BLaER1 treated with 17β-estradiol and CSF1 and Interleukin-3, amounts not matched to agents 10 nM and 100 nM (cell line): ENCODE data around the gene NELFCD.

Source experiments
- H3K27ac ChIP-seq, 11 experiments: shearing (Covaris generic); formaldehyde crosslinking; 2 replicates each; pipeline ENCODE4 v1.8.1; 2022
- H3K27me3 ChIP-seq, 11 experiments: shearing (Covaris generic); formaldehyde crosslinking; 2 replicates each; pipeline ENCODE4 v1.8.1; 2022
- H3K36me3 ChIP-seq, 11 experiments: shearing (Covaris generic); formaldehyde crosslinking; 2 replicates each; pipeline ENCODE4 v1.8.1; 2022
- H3K4me1 ChIP-seq, 10 experiments: shearing (Covaris generic); formaldehyde crosslinking; 2 replicates each; pipeline ENCODE4 v1.8.1; 2022
- H3K4me2 ChIP-seq, 11 experiments: shearing (Covaris generic); formaldehyde crosslinking; 2 replicates each; pipeline ENCODE4 v1.8.1; 2022
- H3K4me3 ChIP-seq, 10 experiments: shearing (Covaris generic); formaldehyde crosslinking; 2 replicates each; pipeline ENCODE4 v1.8.1; 2022
- H3K9ac ChIP-seq, 11 experiments: shearing (Covaris generic); formaldehyde crosslinking; 2 replicates each; pipeline ENCODE4 v1.8.1; 2022
- H3K9me3 ChIP-seq, 11 experiments: shearing (Covaris generic); formaldehyde crosslinking; replicated peaks in 1 of 11; 2 replicates each; pipeline ENCODE4 v1.8.1; 2022
- H4K20me1 ChIP-seq, 11 experiments: shearing (Covaris generic); formaldehyde crosslinking; 2 replicates each; pipeline ENCODE4 v1.8.1; 2022
- Cebpa-rat ChIP-seq, 11 experiments: shearing (Covaris generic); IDR thresholded peaks; 2 replicates each; pipeline ENCODE4 v1.8.1; 2022

Gene NELFCD

DNA sequence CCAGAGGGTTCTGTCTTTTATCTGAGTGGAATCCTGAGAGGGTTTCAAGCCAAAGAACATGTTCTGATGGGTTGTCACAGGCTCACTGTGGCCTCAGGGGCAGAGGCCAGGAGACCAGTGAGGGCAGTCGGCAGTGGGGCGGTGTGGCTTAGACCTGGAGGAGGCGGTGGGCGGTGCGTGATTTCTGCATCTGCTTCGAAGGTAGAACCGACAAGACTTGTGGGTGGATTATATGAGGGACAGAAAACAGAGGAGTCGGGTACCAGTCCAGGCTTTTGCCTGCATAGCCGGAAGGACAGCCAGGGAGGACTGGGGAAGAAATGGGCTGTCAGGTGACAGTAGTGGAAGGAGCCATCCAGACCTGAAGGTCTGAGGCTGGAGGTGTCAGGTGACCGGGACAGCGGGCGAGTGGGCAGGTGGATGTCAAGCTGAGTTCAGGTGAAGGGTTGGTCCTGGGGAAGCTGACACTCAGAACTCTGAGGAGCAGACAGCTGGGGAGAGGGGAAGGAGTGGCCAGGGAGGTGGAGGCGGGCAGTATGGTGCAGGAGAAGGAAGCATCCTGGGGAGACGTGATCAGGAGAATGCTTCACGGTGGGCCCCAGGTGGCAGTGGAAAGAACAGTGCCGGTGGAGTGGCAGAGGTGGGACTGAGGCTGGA, 22.9 kb downstream of the NELFCD start:
- peaks cover 0 to 59% (median 28%) of the 10 kb centered on the region in 11 experiments; a peak in 16 of 22 replicates for H4K20me1 ChIP-seq
- peak overlapping the region in 9 of 11 experiments; percentile 37 to 98 (median 85); a peak in 14 of 22 replicates for H3K27ac ChIP-seq
- H3K27me3 ChIP-seq = peaks cover 0 to 22% (median 15%) of the 10 kb centered on the region in 11 experiments; a peak in 16 of 22 replicates
- H3K4me3 ChIP-seq = peak overlapping the region in 5 of 10 experiments; percentile 65 to 78 (median 73); a peak in 9 of 20 replicates
- H3K36me3 ChIP-seq = peaks cover 0 to 54% (median 5%) of the 10 kb centered on the region in 11 experiments; a peak in 11 of 22 replicates
- peak overlapping the region; percentile 95 to 100 (median 97) for H3K4me2 ChIP-seq
- peaks cover 57 to 75% (median 63%) of the 10 kb centered on the region in 10 experiments for H3K4me1 ChIP-seq
- no peaks in the 10 kb centered on the region for H3K9me3 ChIP-seq
- no peak for TF ChIP-seq Cebpa-rat (IDR thresholded peaks at IDR 0.05)
- peak overlapping the region in 9 of 11 experiments; percentile 10 to 98 (median 82); a peak in 12 of 22 replicates for H3K9ac ChIP-seq

DNA sequence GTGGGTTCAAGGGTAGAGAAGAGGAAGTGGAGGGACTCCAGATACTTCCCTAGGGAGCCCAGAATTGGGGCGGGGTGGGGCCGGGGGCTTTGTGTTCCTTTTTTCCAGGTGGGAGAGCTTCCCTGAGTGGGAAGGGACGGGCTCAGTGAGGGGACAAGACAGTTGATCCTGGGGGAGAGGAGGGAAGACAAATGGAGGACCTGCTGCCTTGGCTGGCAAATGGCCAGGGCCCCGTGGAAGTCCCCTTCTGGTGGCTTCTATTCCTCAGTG, 23.4 kb downstream of the NELFCD start:
- Histone ChIP-seq H4K20me1 (peaks cover 0 to 55% (median 28%) of the 10 kb centered on the region in 11 experiments; a peak in 16 of 22 replicates), H3K4me2 (peak overlapping the region; percentile 95 to 100 (median 97)), H3K27me3 (peaks cover 0 to 22% (median 15%) of the 10 kb centered on the region in 11 experiments; a peak in 16 of 22 replicates), H3K9ac (peak overlapping the region in 10 of 11 experiments; percentile 2 to 98 (median 82); a peak in 15 of 22 replicates), H3K4me3 (peak overlapping the region in 7 of 10 experiments; percentile 12 to 78 (median 70); a peak in 11 of 20 replicates), H3K9me3 (no peaks in the 10 kb centered on the region), H3K27ac (peak overlapping the region in 9 of 11 experiments; percentile 37 to 98 (median 85); a peak in 16 of 22 replicates), H3K4me1 (peaks cover 57 to 79% (median 66%) of the 10 kb centered on the region in 10 experiments), H3K36me3 (peaks cover 0 to 49% (median under 1%) of the 10 kb centered on the region in 11 experiments; a peak in 11 of 22 replicates)
- no peak for TF ChIP-seq Cebpa-rat (IDR thresholded peaks at IDR 0.05)

DNA sequence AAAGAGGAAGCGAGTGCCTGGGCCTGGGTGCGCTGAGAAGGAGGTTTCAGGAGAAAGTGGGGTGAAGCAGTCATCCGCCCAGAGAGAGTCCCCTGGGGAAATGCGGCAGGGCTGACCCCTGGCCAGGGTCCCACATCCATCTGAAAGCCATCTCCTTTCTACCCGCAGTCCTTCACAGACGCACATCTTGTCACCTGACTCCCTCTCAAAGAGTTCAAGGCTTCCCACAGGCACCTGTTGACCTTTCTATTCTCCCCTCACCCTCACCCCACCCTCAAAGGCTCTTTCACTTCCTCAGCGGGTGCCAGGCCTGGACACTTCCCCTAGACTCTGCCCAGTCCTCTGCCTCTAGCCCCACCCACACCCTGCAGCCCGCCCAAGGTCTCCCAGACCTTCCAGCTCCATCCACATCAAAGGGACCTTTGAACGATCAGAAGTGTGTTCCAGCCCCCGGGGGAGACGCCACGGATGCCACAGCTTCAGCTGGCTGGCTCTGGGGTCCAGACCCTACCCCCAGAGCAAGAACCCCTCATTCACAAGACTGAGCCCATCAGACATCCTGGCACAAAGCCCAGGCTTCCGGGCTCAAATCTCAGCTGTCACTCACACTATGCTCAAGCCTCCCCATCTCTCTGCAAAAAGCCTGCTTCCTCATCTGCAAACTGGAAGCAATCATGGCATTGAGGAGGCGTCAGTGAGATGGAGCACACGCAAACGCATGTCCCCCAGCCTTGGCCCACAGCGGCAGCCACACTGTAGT, 23.9 kb downstream of the NELFCD start:
- peak overlapping the region in 8 of 10 experiments; percentile 2 to 78 (median 68); a peak in 13 of 20 replicates for H3K4me3 ChIP-seq
- H3K27ac ChIP-seq = peak overlapping the region in 10 of 11 experiments; percentile 6 to 99 (median 88); a peak in 17 of 22 replicates
- peaks cover 0 to 22% (median 15%) of the 10 kb centered on the region in 11 experiments; a peak in 16 of 22 replicates for H3K27me3 ChIP-seq
- H4K20me1 ChIP-seq = peaks cover 0 to 50% (median 28%) of the 10 kb centered on the region in 11 experiments; a peak in 16 of 22 replicates
- H3K4me1 ChIP-seq = peaks cover 57 to 85% (median 66%) of the 10 kb centered on the region in 10 experiments
- TF ChIP-seq Cebpa-rat (IDR thresholded peaks at IDR 0.05) = no peak
- peak overlapping the region in 10 of 11 experiments; percentile 10 to 98 (median 82); a peak in 15 of 22 replicates for H3K9ac ChIP-seq
- no peaks in the 10 kb centered on the region for H3K9me3 ChIP-seq
- H3K36me3 ChIP-seq = peaks cover 0 to 44% (median 0%) of the 10 kb centered on the region in 11 experiments; a peak in 10 of 22 replicates
- peak overlapping the region; percentile 95 to 100 (median 97) for H3K4me2 ChIP-seq

DNA sequence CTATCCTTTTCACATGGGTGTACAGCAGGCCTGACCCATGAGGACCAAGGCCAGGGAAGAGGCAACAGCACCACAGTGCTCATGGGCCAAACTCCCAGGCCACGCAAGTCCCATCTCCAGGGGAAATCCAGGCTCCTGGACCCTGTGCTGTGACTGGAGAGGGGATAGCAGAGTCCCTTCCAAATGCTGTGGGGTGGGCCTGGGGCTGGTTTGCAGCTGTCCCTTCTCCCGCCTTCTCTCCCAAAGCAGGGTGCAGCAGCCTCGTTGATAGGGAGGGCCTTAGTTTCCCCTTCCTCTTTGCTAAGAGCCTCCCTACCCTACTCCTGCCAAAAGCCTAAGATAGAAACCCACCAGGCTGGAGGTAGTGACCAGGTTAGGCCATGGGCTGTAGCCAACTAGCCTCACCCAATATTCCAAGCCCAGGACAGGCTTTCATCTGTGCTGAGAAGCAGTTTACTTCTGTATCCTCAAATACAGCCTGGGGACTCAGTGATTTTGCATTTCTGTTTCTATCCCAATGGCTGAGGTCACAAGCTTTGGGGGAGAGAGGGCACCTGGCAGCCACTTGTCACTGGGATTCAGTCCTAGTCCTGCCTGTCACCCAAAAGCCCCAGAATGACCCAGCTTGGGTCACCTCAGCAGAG, 24.6 kb downstream of the NELFCD start:
- H3K9ac ChIP-seq = peak overlapping the region; percentile 74 to 98 (median 82); a peak in 20 of 22 replicates
- peaks cover 0 to 43% (median 28%) of the 10 kb centered on the region in 11 experiments; a peak in 16 of 22 replicates for H4K20me1 ChIP-seq
- peaks cover 0 to 37% (median 0%) of the 10 kb centered on the region in 11 experiments; a peak in 10 of 22 replicates for H3K36me3 ChIP-seq
- H3K4me1 ChIP-seq = peaks cover 57 to 92% (median 66%) of the 10 kb centered on the region in 10 experiments
- peak overlapping the region; percentile 55 to 78 (median 64); a peak in 16 of 20 replicates for H3K4me3 ChIP-seq
- peak overlapping the region; percentile 95 to 100 (median 97) for H3K4me2 ChIP-seq
- peak overlapping the region in 9 of 11 experiments; percentile 72 to 99 (median 92); a peak in 16 of 22 replicates for H3K27ac ChIP-seq
- TF ChIP-seq Cebpa-rat (IDR thresholded peaks at IDR 0.05) = no peak
- peaks cover 0 to 22% (median 15%) of the 10 kb centered on the region in 11 experiments; a peak in 16 of 22 replicates for H3K27me3 ChIP-seq
- H3K9me3 ChIP-seq = no peaks in the 10 kb centered on the region

DNA sequence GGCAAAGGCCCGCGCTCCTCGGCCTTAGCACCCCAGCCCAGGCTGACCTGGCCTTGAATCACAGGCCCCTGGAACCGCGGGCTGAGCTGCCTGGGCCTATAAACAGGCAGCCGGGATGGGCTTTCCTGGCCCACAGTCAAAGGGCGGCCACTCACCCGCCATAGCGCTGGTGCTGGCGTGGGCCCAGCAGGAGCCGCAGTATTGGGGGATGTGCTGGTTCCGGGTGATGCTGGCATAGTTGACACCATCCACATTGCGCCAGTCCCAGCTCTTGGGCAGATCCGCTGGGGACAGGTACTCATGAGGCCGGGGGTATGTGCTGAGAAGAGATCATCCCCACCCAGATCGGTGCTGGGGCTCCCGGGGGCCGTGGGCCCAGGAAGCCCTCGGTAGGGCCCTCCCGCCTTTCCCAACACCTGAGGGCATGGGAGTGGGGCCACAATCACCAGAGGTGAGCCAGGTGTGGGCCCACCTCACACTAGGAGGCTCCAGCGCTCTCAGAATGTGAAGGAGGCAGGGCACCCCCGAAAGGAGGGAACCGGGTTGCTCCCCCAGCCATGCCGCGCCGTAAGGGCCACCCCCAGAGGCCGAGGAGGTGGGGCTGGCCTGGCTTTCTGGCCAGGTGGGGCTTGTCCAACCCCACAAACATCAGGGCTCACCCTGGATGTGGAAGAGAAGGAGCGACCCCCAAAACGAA, 25.3 kb downstream of the NELFCD start:
- Histone ChIP-seq H3K4me1 (peaks cover 61 to 98% (median 70%) of the 10 kb centered on the region in 10 experiments), H3K27me3 (peaks cover 0 to 22% (median 15%) of the 10 kb centered on the region in 11 experiments; a peak in 16 of 22 replicates), H3K9ac (peak overlapping the region; percentile 74 to 98 (median 82)), H3K4me2 (peak overlapping the region; percentile 95 to 100 (median 97)), H4K20me1 (peaks cover 0 to 36% (median 28%) of the 10 kb centered on the region in 11 experiments; a peak in 16 of 22 replicates), H3K36me3 (peaks cover 0 to 30% (median 0%) of the 10 kb centered on the region in 11 experiments; a peak in 10 of 22 replicates), H3K27ac (peak overlapping the region; percentile 68 to 99 (median 85)), H3K9me3 (no peaks in the 10 kb centered on the region), H3K4me3 (peak overlapping the region; percentile 55 to 78 (median 64))
- TF ChIP-seq Cebpa-rat (IDR thresholded peaks at IDR 0.05) = no peak

DNA sequence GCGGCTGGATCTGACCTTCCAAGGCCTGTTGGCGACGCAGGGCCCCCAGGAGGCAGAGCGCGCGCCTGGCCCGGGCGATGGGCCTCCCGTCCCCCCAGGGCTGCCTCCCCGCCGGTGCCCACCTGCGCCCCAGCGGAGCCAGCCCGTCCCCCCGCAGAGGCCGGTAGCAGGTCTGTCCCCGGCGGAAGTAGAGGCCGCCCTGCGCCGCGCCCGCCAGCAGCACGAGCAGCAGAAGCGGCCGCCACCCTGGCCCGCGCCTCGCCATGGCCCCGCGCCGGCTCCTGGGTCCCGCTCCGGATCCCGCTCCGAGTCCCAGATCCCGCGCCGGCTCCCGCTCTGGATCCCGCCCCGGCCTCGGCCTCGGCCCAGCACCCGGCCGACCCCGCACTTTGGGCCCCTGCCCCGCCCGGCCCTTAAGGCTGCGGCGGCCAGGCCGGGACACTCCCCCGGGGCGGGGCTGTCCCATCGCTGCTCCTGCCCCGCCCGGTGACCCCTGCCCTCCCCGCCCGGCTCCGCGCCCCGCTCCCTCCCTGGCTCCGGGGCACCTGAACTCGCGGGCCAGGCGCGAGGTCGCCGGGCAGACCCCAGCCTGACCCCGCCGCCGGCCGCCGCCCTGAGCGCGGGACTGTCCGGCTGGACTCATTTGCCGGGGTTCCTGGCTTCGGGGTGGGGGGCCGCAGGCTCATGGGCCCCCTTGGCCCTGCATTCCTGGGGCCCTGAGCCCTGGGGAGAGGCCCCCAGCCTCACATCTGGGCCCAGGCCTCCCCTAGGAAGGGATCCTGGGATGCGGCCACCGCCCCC, 26.0 kb downstream of the NELFCD start, which contains the start of gene CTSZ:
Gene CTSZ (minus strand): TSS at position 391 of the 801 bp plus-strand sequence. CDS start 126 bp downstream, at position 265.
- TF ChIP-seq Cebpa-rat (IDR thresholded peaks at IDR 0.05) = no peak
- peaks cover 0 to 28% (median 24%) of the 10 kb centered on the region in 11 experiments; a peak in 16 of 22 replicates for H4K20me1 ChIP-seq
- no peaks in the 10 kb centered on the region for H3K9me3 ChIP-seq
- peak within 1 kb of the TSS; percentile 55 to 78 (median 64) for H3K4me3 ChIP-seq
- peak within 1 kb of the TSS; percentile 95 to 100 (median 97) for H3K4me2 ChIP-seq
- peak within 1 kb of the TSS; percentile 68 to 99 (median 85) for H3K27ac ChIP-seq
- peaks cover 61 to 100% (median 75%) of the 10 kb centered on the region in 10 experiments for H3K4me1 ChIP-seq
- H3K27me3 ChIP-seq = peaks cover 0 to 22% (median 15%) of the 10 kb centered on the region in 11 experiments; a peak in 16 of 22 replicates
- peaks cover 0 to 22% (median 0%) of the 10 kb centered on the region in 11 experiments; a peak in 9 of 22 replicates for H3K36me3 ChIP-seq
- peak within 1 kb of the TSS; percentile 74 to 98 (median 82) for H3K9ac ChIP-seq
